Stimulated activated CD4-positive, alpha-beta T cell treated with anti-CD3 and anti-CD28 coated beads, TNF-alpha, amount 100 ng/mL, for 1 hour (primary cell): ENCODE measurements around the gene CD72.
A peak's percentile ranks its signal among the peaks of the same experiment; 100 is the strongest.
"Not testable (repeated sequence)": the region's sequence is repeated elsewhere in the genome, so short reads cannot be mapped to it uniquely, and the experiment has no call there.

Experiments used
- DNase-seq, 3 donors: peaks; one replicate each; pipeline ENCODE4 v3.0.0-alpha.2; 2020; ENCODE audit warnings: low read depth in 3 of 3, low spot score in 1 of 3

The CD72 gene

GRCh38 chr9:35650341-35651158 is 32.3 kb upstream of the CD72 start, which contains the start of gene SIT1:
Gene SIT1 (minus strand): TSS chr9:35650931. CDS start chr9:35650853, 78 bp downstream.
- DNase-seq, result no peak

- DNase-seq, result peak in 1 of 3 donors; percentile 38
Observed at GRCh38 chr9:35649431-35650340, 31.5 kb upstream of the CD72 start.

DNA sequence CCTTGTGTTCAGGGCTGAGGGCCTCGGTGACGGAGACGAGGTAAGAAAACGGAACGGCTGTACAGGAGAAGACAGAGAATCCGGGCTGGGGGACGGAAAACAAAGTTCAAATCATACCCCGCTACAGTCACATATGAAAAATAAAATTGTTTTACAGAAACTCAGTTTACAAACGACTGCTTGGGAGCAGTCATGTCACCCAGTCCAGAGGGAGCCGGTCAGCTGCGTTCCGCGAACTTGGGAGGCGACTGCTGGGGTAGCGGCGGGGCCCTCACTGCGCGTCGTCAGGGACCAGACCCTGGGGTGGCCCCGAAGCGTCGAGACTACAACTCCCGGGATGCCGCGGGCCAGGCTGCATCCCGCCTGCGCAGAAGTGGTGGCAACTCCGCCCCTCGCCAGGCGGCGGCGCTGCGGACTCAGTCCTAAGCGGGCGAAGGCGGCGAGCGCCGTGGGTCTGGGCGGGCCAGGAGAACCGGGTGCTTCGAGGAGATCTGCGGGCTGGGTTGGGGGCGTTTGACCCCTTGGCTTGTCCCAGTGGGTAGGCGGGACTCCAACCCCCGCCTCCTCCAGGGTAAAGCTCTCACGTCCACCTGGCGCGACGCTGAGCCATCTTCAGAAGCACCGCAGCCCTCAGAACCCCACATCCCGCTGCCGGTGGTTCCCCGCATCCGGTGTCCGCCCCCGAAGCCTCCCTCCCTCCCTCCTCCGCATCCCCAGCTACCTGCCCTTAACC is 28.5 kb upstream of the CD72 start:
- DNase-seq, result peak; percentile 72 to 91 (median 85)

DNA sequence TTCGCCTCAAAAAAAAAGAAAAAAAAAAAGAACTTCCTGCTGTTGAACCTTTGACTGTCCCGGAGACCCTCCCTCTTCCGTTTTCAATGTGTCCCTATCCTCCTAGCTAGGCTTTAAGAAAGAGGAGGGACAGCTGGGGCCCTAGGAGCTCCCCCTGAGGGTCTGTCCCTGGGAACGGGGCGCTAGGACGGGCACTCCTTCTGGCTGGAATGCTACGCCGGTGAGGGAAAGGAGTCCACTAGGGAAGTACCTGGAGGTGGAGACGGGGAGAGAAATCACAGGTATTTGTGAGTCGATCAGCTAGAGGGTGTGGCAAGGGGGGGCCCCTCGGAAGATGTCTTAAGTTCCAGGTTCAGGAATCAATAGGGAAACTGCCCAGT is 27.9 kb upstream of the CD72 start:
- no peak for DNase-seq

GRCh38 chr9:35645736-35646135 is 27.5 kb upstream of the CD72 start:
- DNase-seq, result not testable (repeated sequence)

DNA sequence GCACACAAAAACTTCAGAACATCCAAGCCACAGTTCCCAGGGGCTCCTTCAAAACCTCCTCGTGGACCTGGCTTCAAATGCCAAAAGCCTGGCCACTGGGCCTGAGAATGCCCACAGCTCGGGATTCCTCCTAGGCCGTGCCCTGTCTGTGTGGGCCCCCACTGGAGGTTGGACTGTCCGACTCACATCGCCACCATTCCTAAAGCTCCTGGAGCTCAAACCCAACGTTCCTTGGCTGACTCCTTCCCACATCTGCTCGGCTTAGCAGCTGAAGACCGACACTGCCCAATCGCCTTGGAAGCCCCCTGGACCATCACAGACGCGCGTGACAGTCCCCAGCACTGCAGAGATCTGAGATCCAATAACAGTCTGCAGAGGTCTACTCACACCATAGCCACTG is 24.8 kb upstream of the CD72 start:
- DNase-seq, result no peak

- DNase-seq, result not testable (repeated sequence)
Observed at GRCh38 chr9:35641478-35641877, 23.3 kb upstream of the CD72 start.

DNA sequence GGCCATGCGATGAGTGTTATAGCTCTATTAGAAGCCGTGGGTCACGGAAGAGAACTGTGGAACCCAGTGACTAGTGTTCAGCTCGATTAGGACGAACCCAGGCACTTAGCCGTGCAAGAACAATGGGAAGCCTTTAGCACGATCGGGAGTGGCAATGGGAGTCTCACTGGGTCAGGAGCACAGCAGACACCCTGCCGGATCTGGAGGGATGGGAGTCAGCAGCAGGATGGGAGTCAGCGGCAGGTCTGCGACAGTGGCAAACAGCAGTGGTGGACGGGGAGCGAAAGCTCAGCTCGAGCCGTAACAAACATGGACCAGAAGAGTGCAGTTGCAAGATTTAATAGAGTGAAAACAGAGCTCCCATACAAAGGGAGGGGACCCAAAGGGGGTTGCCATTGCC is 22.2 kb upstream of the CD72 start:
- DNase-seq, result not testable (repeated sequence)

GRCh38 chr9:35639631-35640030 is 21.4 kb upstream of the CD72 start:
- DNase-seq, result no peak

DNA sequence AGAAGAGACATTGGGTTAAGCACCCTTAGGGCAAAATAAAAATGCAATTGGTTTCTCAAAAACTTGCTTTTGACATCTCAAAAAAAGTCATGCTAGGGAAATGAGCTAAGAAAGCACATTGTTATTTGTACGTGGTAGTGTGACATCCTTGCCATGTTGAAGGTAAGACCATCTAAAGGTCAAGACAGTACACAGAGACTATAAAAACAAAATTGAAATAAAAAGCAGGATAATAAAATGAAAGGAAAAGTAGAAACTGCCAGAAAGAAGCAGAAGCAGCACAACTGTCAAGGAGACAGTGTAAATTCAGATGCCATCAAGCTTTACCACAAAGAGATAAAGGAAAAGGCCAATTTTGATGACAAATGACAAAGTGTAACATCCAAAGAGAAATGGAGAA is 21.0 kb upstream of the CD72 start:
- not testable (repeated sequence) for DNase-seq

DNA sequence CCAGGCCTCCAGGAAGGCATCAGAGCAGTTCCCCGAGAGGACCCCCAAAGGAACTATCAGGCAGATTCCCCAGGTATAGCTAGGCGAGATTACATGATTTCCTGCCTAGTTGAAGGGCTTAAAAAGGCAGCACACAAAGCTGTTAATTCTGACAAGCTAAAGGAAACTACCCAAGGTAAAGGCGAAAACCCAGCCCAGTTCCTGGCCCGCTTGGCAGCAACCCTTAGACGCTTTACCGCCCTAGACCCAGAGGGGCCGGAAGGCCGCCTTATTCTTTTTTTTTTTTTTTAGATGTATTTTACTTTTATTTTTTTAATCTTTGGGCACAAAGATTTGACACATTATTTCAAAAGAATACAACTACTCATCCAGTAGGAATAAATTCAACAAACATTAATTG is 20.5 kb upstream of the CD72 start:
- DNase-seq, result not testable (repeated sequence)

- not testable (repeated sequence) for DNase-seq
Observed at GRCh38 chr9:35637427-35637955, 19.3 kb upstream of the CD72 start.

- not testable (repeated sequence) for DNase-seq
Observed at GRCh38 chr9:35636877-35637246, 18.6 kb upstream of the CD72 start.

- no peak for DNase-seq
Observed at GRCh38 chr9:35636135-35636876, 18.1 kb upstream of the CD72 start.

DNA sequence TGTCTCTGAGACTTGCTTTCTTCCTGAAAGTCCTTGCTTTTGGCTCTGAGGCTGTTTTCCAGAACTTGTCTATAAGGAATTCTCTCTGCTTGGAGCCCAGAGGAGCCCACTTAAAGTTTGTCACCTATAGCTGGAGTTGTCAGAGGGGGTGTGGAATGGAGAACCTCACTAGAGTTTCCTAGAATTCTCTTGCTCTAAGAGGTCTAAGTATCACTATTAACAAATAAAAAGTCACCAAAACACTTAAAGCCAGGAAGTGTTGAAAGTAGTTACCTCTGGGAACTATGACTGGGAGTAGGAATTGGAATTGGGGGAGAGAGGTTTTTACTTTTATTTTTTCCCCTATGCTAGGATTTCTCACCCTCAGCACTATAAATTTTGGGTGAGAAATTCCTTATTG is 17.5 kb upstream of the CD72 start:
- DNase-seq, result no peak

DNA sequence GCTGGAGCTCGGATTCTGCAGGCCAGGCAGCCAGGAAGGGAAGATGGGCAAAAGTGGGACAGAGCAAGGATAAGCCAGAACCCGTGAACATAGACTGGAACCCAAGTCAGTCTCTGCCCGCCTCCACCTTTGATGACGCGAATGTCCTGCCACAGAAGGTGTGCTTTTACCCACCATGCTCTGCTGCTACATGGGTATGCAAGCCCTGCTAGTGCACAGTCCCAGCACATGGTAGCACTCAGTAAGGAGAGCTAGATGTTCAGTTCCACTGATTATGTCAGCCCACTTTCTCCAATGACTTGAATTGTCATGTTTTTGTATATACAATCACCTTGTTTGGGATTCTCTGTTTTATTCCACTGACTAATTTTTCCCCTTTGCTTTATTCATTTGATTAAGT is 11.4 kb upstream of the CD72 start:
- no peak for DNase-seq

DNA sequence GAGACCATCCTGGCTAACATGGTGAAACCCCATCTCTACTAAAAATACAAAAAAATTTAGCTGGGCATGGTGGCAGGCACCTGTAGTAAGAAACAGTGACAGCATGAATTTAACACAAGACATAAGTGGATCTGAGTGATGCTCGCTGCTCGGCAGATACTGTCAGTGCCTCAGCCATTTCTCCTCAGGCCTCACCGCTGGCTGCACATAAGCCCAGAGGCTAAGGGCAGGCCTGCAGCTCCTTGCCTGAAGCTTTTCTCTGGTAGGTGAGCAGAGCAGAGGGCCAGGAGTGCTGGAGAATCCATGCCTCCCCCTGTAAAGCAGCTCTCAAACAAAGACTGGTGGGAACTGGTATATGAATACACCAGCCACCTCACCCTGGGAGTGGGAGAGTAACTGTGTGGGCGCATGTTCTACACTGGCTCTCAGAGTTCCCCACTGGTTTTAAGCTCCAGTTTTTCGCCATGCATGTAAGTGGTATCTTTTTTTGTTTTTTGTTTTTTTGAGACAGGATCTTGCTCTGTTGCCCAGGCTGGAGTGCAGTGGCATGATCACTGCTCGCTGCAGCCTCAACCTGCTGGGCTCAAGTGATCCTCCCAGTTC is 10.3 kb upstream of the CD72 start:
- no peak for DNase-seq

DNA sequence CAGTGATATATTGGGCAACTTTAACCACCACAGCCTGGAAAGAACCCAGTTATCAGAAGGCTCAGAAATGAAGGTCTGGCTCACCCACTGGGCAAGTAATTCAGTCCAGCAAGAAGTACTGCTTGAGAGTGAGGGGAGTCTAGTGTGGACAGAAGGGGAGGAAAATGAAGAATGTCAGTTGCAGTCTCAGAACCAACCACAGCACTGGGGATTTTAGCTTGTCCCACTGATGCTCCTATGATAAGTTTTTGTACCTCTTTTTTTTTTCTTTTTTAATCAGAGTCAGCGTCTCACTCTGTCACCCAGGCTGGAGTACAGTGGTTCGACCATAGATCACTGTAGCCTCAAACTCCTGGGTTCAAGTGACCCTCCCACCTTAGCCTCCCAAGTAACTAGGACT is 9.4 kb upstream of the CD72 start:
- no peak for DNase-seq

- DNase-seq, result no peak
Observed at GRCh38 chr9:35619800-35620158, 1.6 kb upstream of the CD72 start.
